ENCODE results near the gene TAGLN. TPM values are rescaled to one million over a fixed set of nuclear protein-coding genes. Genes with fewer than 3 reads are reported as not detected.

Gene TAGLN
- total and polyA plus RNA-seq, 2 of the 8 experiments (the other 6 are each of a cell fraction or from before 2014, with no cell fraction given), result 140 to 300 TPM

DNA sequence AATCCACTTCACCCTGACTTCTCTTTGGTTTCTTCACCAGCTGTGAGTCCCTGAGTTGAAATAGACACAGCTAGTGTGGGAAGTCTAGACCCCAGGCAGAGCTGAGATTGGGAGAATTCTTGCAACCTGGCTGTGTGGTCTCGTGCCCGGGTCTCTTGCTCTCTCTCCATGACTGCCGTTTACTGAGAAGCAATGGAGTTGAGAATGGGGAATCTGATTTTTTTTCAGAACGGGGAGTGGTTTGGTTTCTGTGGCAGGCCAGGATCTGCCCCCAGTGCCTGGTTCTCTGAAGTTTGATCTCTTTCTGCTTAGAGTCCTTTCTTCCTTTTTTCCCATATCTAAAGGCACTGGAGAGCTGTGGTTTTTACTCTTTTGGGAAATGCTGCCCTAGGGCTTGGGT lies 19.1 kb upstream of the TAGLN start:
- Histone ChIP-seq H3K27me3 (replicated peaks in 1 of 4; ENCODE audit: control insufficient read depth in 3 of 4, extremely low read depth in 1 of 4, insufficient read depth in 3 of 4, low read length in 3 of 4) (no peaks in the 10 kb centered on the region), H2BK12ac (ENCODE audit: low read depth, low read length) (no peak overlapping the region), H3K79me2 (ENCODE audit: control insufficient read depth in 1 of 2, insufficient read depth in 2 of 2, low read length in 2 of 2) (no peaks in the 10 kb centered on the region), H2BK15ac (ENCODE audit: low read length) (no peak overlapping the region), H2BK120ac (replicated peaks; ENCODE audit: low read depth, low read length) (no peak overlapping the region), H3K27ac (ENCODE audit: low read depth, low read length) (no peak overlapping the region), H3K79me1 (ENCODE audit: low read depth, low read length) (no peaks in the 10 kb centered on the region), H3K18ac (ENCODE audit: extremely low read depth, low read length) (no peak overlapping the region), H2BK5ac (ENCODE audit: low read depth, low read length) (no peak overlapping the region), H3K36me3 (ENCODE audit: control insufficient read depth in 2 of 4, insufficient read depth in 4 of 4, low read length in 3 of 4) (peaks cover 0 to 6% (median 4%) of the 10 kb centered on the region in 4 experiments; a peak in 2 of 8 replicates), H3K4ac (replicated peaks; ENCODE audit: insufficient read length, low read depth, low read length) (no peak overlapping the region), H2AK5ac (ENCODE audit: low read depth, low read length) (no peak overlapping the region), H3K56ac (replicated peaks; ENCODE audit: insufficient read length, low read depth, low read length) (no peak overlapping the region), H3K23me2 (ENCODE audit: low read depth, low read length) (peaks cover 11% of the 10 kb centered on the region), H4K91ac (replicated peaks; ENCODE audit: insufficient read length, low read length) (no peak overlapping the region), H3K23ac (ENCODE audit: insufficient read length) (no peak overlapping the region), H3K14ac (ENCODE audit: insufficient read length) (no peak overlapping the region), H4K8ac (ENCODE audit: extremely low read depth, insufficient read depth, low read length) (no peak overlapping the region), H2BK20ac (ENCODE audit: low read length) (no peak overlapping the region), H4K5ac (ENCODE audit: insufficient read length, low read depth, low read length) (no peak overlapping the region), H2AFZ (ENCODE audit: low read length) (no peak overlapping the region), H3K9me3 (ENCODE audit: insufficient read depth in 2 of 2, low read depth in 1 of 2, low read length in 1 of 2) (no peaks in the 10 kb centered on the region), H4K20me1 (replicated peaks in 1 of 2; ENCODE audit: control insufficient read depth in 1 of 2, insufficient read depth in 2 of 2, low read length in 2 of 2) (peaks cover 1 to 4% of the 10 kb centered on the region in 2 experiments), H3K9ac (replicated peaks in 1 of 4; ENCODE audit: extremely low read depth in 1 of 4, low read depth in 3 of 4, low read length in 3 of 4) (no peak overlapping the region; a peak in 1 of 7 replicates), H3K4me3 (ENCODE audit: extremely low read depth in 1 of 4, insufficient read depth in 2 of 4, low read depth in 3 of 4, low read length in 4 of 4) (peak overlapping the region; percentile 79 to 89 (median 82); a peak in 5 of 8 replicates), H3K4me2 (ENCODE audit: insufficient read depth in 1 of 2, low read depth in 2 of 2, low read length in 2 of 2) (peak overlapping the region; percentile 87 to 96), H3K4me1 (replicated peaks in 1 of 4; ENCODE audit: control insufficient read depth in 3 of 4, insufficient read depth in 4 of 4, low read length in 3 of 4) (peaks cover 6 to 16% (median 12%) of the 10 kb centered on the region in 4 experiments)
- WGBS, 2 experiments (ENCODE audit: extremely low coverage in 1 of 2, insufficient coverage in 1 of 2, insufficient read length in 1 of 2, insufficient replicate concordance in 2 of 2, low coverage in 1 of 2, low lambda C conversion rate in 2 of 2, missing lambda C conversion rate in 1 of 2), result 81% methylated on average over 4 of the region's 4 CpGs; no CpG with 5 or more reads in 1 of the 2 experiments
- ChIA-PET CTCF (ENCODE audit: partially characterized antibody) (interaction anchor here (0.6 to 14.0 kb wide), 18 partner anchors 8 to 389 kb away, joined by 3 to 359 read pairs (median 5); partner anchors contain the start of genes APOA5, PCSK7, RNF214 and SIK3), POLR2A (ENCODE audit: partially characterized antibody) (interaction anchor here (0.6 to 12.6 kb wide), 15 partner anchors 10 to 438 kb away, joined by 3 to 153 read pairs (median 4); partner anchors contain the start of genes PAFAH1B2, PCSK7 and TAGLN)
- DNase-seq (ENCODE audit: low read depth in 1 of 2, low spot score in 2 of 2) (no peak), FAIRE-seq (no peak)
- no peak for TF ChIP-seq KDM5A (IDR thresholded peaks at IDR 0.05; ENCODE audit: low read length)
- TF ChIP-seq HDAC6 (IDR thresholded peaks at IDR 0.05; ENCODE audit: low read depth, low read length), result no peak
- no peak for TF ChIP-seq CEBPB (IDR thresholded peaks at IDR 0.05; ENCODE audit: low read depth, low read length)
- no peak for TF ChIP-seq RXRA (IDR thresholded peaks at IDR 0.05; ENCODE audit: insufficient read depth, low read depth, low read length)
